Ovary (tissue), 9 donors: ENCODE data around the gene RAB9A. TPM values are rescaled to one million over a fixed set of nuclear protein-coding genes. Genes with fewer than 3 reads are reported as not detected.
"Not testable (repeated sequence)": the region's sequence is repeated elsewhere in the genome, so short reads cannot be mapped to it uniquely, and the experiment has no call there.

Source experiments
- DNase-seq, 5 donors: peaks; one replicate each; pipeline ENCODE4 v3.0.0-alpha.2; 2019 to 2020
- H3K27ac ChIP-seq, 2 donors: fragments of 200-600 bp; one replicate each; pipeline versions ENCODE4 v1.5.1 to v1.8.0; 2019 to 2022
- H3K27me3 ChIP-seq: fragments of 200-600 bp; one replicate; pipeline ENCODE4 v1.8.0; 2022
- H3K36me3 ChIP-seq: fragments of 200-600 bp; sonication (generic); one replicate; pipeline ENCODE4 v1.5.1; 2019
- H3K4me1 ChIP-seq: one replicate; pipeline ENCODE4 v1.8.1; 2013; ENCODE audit warnings: mild to moderate bottlenecking, moderate library complexity; ENCODE audit not compliant: insufficient read depth
- H3K4me3 ChIP-seq: fragments of 200-600 bp; sonication (generic); one replicate; pipeline ENCODE4 v1.5.1; 2017
- H3K9me3 ChIP-seq, 2 donors: fragments of 200-600 bp in 1 of 2; sonication (generic) in 1 of 2; one replicate each; pipeline versions ENCODE4 v1.5.1 to v1.8.1; 2013 to 2019; ENCODE audit warnings: mild to moderate bottlenecking in 1 of 2, moderate library complexity in 1 of 2
- EP300 ChIP-seq: sonication (generic); formaldehyde crosslinking; IDR thresholded peaks from one replicate; pipeline ENCODE4 v1.6.1; 2017; ENCODE audit warnings: antibody characterized with exemption
- POLR2A ChIP-seq: fragments of 450-650 bp; IDR thresholded peaks from one replicate; pipeline ENCODE4 v1.6.1; 2017; ENCODE audit warnings: antibody characterized with exemption, mild to moderate bottlenecking, moderate library complexity
- WGBS, 3 donors: extraction: QIAGEN DNeasy Blood & Tissue Kit in 1 of 3; methylation state at CpG; one replicate each; pipeline versions ENCODE4 v1.1.5 to v1.1.7; 2013 to 2017; 5-methylcytosine and 5-hydroxymethylcytosine counted together
- intact Hi-C, 4 donors: fragments of 100-400 bp; cut with DNase I; formaldehyde crosslinking; loops; one replicate each; pipeline versions ENCODE4 v1.11.0 to v1.15.1; 2022 to 2023
- polyA plus RNA-seq, 2 donors: library from polyadenylated mRNA; stranded (reverse); fragments of 200-250 nt in 1 of 2; fragments of 350-450 nt in 1 of 2; fragmentation: Illumina TruSeq in 1 of 2; extraction: RNeasy Lipid Tissue Mini Kit (QIAGEN cat#74804) in 1 of 2; gene quantifications; one replicate each; pipeline ENCODE4 v1.2.3, GENCODE V29; 2013 to 2014
- total RNA-seq, 7 donors: library from RNA; depleted of rRNA in 2 of 7; stranded (reverse); fragments of >200 nt in 2 of 7; fragmentation: NEBNext Ultra II Directional in 3 of 7; extraction: Animal tissue kit (Norgen Biotek cat#: 25700) in 3 of 7; gene quantifications; one replicate each; pipeline versions ENCODE4 v1.1.0 to v1.2.4, GENCODE V29; 2016 to 2023
- TF ChIP-seq, protein P1 (sequence below), 3 donors: fragments of 450-650 bp in 2 of 3; fragments of 200-600 bp in 1 of 3; IDR thresholded peaks; one replicate each; pipeline versions ENCODE4 v1.5.1 to v1.8.0; 2016 to 2022; ENCODE audit warnings: antibody characterized with exemption in 3 of 3, mild to moderate bottlenecking in 1 of 3
- donor health status: DM: no; HTN: no; CAD: no; lungs with moderate emphysema.
- donor health status: DM: no; HTN: no; CAD: no.
- donor health status: Bipolar disorder and iron deficiency.
- donor health status: DM: yes; HTN: yes; CAD: no.
- donor health status: DM: no; HTN: no; CAD: no.
- donor health status: DM: yes; HTN: yes; CAD: no.

RAB9A gene
- total and polyA plus RNA-seq, 9 donors = 22.3 to 46.3 (median 29.2) TPM

DNA sequence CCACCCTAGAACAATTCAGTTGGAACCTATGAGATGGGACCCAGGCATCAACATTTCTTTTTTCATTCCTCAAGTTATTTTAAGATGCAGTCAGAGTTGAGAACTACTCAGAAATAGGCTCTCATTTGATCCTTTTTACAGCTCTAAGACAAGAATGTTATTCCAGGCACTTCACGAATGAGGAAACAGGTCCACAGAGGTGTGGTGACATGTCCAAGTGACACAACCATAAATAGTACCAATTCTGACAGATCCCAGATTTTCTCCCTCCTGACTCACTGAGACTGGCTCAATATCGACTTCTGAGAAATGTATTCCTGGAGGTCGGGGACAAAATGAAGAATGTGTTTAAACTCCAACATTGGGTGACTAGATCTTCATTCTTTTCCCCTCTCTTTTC lies 24.9 kb upstream of the RAB9A start:
- intact Hi-C loops = no loop called here
- Histone ChIP-seq H3K4me3 (no peak overlapping the region), H3K36me3 (no peaks in the 10 kb centered on the region), H3K27ac (no peak overlapping the region), H3K4me1 (peaks cover 2% of the 10 kb centered on the region), H3K9me3 (no peaks in the 10 kb centered on the region), H3K27me3 (no peaks in the 10 kb centered on the region)
- DNase-seq = no peak
- TF ChIP-seq POLR2A (no peak), EP300 (no peak)
- TF ChIP-seq, protein P1, sequence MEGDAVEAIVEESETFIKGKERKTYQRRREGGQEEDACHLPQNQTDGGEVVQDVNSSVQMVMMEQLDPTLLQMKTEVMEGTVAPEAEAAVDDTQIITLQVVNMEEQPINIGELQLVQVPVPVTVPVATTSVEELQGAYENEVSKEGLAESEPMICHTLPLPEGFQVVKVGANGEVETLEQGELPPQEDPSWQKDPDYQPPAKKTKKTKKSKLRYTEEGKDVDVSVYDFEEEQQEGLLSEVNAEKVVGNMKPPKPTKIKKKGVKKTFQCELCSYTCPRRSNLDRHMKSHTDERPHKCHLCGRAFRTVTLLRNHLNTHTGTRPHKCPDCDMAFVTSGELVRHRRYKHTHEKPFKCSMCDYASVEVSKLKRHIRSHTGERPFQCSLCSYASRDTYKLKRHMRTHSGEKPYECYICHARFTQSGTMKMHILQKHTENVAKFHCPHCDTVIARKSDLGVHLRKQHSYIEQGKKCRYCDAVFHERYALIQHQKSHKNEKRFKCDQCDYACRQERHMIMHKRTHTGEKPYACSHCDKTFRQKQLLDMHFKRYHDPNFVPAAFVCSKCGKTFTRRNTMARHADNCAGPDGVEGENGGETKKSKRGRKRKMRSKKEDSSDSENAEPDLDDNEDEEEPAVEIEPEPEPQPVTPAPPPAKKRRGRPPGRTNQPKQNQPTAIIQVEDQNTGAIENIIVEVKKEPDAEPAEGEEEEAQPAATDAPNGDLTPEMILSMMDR (IDR thresholded peaks at IDR 0.05) = no peak
- WGBS, 3 donors = 91 to 95% (median 93%) methylated on average over 3 of the region's 3 CpGs

DNA sequence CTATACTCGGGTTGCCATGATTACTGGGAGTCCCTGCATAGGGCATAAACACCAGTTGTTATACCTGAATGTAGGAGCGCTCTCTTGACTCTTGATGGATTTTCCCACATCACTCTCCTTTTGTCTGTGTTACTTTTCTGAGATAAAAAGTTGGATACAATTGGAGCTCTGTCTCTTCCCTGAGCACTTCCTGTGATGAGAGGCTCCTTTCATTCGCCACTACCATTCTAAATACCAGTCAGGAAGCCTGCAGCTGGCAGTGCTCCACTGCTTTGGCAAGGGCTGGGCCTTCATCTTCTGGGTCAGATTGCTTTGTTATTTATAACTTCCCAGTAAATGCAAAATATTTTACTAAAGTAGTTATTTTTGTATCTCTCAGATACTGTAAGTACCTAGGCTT lies 22.1 kb upstream of the RAB9A start:
- peaks cover 2% of the 10 kb centered on the region for H3K4me1 ChIP-seq
- H3K4me3 ChIP-seq = no peak overlapping the region
- no peak overlapping the region for H3K27ac ChIP-seq
- DNase-seq = no peak
- no peaks in the 10 kb centered on the region for H3K9me3 ChIP-seq
- intact Hi-C loops = loop anchor here in 1 of 4 donors (5.0 kb wide), 1 partner anchor 365 kb away; no protein-coding TSS in a partner anchor
- no peaks in the 10 kb centered on the region for H3K36me3 ChIP-seq
- WGBS, 3 donors = 72 to 85% (median 80%) methylated on average over 3 of the region's 3 CpGs
- H3K27me3 ChIP-seq = no peaks in the 10 kb centered on the region
- TF ChIP-seq, protein P1 (IDR thresholded peaks at IDR 0.05) = no peak
- TF ChIP-seq EP300 (no peak), POLR2A (no peak)

DNA sequence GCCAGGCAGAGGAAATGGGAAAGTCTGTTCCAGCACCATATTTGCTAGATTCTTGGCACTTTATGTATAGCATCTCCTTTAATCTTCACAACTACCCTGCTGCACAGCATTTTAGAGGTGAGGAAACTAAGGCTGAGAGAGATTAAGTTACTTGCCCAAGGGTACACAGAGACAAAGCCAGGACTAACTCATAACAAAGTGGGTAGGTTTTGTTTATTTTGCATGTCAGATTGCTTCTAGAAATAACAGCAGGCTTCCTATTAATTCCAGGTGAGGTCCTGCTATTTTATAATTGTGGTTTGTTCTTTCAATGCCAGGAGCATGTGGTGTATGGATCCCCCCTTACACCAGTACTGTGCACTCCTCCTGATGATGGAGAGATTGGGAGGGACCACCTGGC lies 21.0 kb upstream of the RAB9A start:
- Histone ChIP-seq H3K9me3 (no peaks in the 10 kb centered on the region), H3K27me3 (no peaks in the 10 kb centered on the region), H3K4me1 (no peaks in the 10 kb centered on the region), H3K36me3 (no peaks in the 10 kb centered on the region), H3K27ac (no peak overlapping the region), H3K4me3 (no peak overlapping the region)
- DNase-seq = no peak
- intact Hi-C loops = loop anchor here in 1 of 4 donors (5.0 kb wide), 1 partner anchor 364 kb away; no protein-coding TSS in a partner anchor
- no peak for TF ChIP-seq EP300
- TF ChIP-seq, protein P1 (IDR thresholded peaks at IDR 0.05) = no peak
- TF ChIP-seq POLR2A = no peak

DNA sequence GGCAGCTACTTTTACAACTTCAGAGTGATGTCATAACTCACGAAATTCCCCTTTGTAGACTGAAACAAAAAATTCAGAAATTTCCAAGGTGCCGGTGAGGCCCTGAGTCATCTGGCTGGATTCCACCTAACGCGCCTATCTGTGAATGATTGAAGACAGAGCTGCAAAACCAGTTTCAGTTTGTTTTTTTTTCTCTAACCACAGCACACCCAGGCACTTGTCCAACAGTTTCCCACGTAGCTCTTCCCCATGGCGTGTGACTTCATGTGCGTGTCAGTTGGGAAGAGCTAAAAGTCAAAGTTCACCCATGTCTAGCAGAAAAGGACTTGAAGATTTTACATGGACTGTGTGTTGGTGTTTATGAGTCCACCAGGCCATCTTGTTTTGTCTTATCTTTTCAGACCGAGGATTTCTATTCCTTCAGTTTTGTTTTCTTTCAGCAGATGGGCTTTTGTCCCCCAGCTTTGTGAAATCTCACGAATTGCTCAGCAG lies 19.6 kb upstream of the RAB9A start:
- DNase-seq = peak; percentile 53 to 75 (median 71)
- intact Hi-C loops = loop anchor here in 1 of 4 donors (5.0 kb wide), 1 partner anchor 363 kb away; no protein-coding TSS in a partner anchor

DNA sequence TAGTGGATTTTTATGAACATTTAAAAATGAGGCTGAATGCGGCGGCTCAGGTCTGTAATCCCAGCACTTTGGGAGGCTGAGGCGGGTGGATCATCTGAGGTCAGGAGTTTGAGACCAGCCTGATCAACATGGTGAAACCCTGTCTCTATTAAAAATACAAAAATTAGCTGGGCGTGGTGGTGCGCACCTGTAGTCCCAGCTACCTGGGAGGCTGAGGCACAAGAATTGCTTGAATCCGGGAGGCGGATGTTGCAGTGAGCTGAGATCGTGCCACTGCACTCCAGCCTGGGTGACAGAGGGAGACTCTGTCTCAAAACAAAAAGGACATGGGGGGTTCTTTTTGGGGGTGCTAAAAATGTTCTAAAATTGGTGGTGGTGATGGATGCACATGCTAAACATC lies 19.2 kb upstream of the RAB9A start:
- not testable (repeated sequence) for H3K4me1 ChIP-seq, H3K9me3 ChIP-seq, DNase-seq, H3K36me3 ChIP-seq, H3K27ac ChIP-seq, H3K4me3 ChIP-seq, H3K27me3 ChIP-seq
- 92 to 97% (median 93%) methylated on average over 8 of the region's 8 CpGs for WGBS, 3 donors
- intact Hi-C loops = loop anchor here in 1 of 4 donors (5.0 kb wide), 1 partner anchor 363 kb away; no protein-coding TSS in a partner anchor

More for the DNA sequence above, 19.6 kb upstream of the RAB9A start:
- no peaks in the 10 kb centered on the region for H3K4me1 ChIP-seq
- 31 to 44% (median 37%) methylated on average over 9 of the region's 9 CpGs for WGBS, 3 donors
- no peak overlapping the region for H3K4me3 ChIP-seq
- no peak overlapping the region for H3K27ac ChIP-seq
- no peaks in the 10 kb centered on the region for H3K36me3 ChIP-seq
- no peaks in the 10 kb centered on the region for H3K27me3 ChIP-seq
- H3K9me3 ChIP-seq = no peaks in the 10 kb centered on the region
- TF ChIP-seq POLR2A = no peak
- no peak for TF ChIP-seq EP300
- TF ChIP-seq, protein P1 (IDR thresholded peaks at IDR 0.05) = no peak
